Hematopoietic multipotent progenitor cell treated with erythropoietin and hydrocortisone succinate and interleukin-3 and kit ligand, for 8 days (in vitro differentiated cells): ENCODE results near the gene F11R.
"Not testable (repeated sequence)": the region's sequence is repeated elsewhere in the genome, so short reads cannot be mapped to it uniquely, and the experiment has no call there.

Experiments used
- DNase-seq: peaks from one replicate; pipeline ENCODE4 v3.0.0-alpha.2; 2015

Gene F11R

DNA sequence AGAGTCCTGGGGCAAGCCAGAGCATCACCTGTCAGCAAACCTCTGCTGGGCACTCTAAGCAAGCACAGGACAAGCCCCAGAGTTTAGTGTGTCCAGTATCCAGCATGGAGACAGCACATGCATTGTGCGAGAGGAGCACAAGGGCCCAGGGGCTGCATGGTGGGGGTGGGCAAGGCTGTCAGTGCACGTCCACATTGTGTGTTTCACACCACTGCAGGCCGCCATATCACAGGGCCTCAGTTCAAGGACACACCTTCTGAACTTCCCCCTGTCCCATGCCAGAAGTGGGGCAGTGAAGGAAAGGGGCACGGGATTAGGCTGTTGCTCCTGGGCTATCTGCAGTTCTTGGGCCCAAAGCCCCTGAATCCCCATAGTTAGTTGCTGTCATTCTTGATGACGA, 18.6 kb upstream of the F11R start:
- DNase-seq = no peak

DNA sequence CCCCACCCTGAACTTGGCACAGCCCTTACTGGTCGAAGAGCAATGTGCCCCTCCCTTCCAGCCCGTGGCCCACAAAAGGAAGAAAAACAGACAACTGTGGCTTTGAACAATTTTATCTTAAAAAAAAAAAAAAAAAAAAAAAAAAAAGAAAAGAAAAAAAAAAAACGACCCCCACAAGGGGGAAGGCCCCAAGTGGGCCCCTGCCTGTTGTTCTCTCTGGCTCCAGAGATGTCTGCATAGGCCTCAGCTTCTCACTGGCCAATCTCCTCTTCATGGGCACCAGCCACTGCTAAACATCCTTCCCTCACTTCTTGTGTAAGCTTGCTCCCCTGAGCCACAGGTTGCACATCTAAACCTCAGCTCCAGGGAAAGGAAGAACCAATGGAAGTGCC, 18.2 kb upstream of the F11R start:
- no peak for DNase-seq

DNA sequence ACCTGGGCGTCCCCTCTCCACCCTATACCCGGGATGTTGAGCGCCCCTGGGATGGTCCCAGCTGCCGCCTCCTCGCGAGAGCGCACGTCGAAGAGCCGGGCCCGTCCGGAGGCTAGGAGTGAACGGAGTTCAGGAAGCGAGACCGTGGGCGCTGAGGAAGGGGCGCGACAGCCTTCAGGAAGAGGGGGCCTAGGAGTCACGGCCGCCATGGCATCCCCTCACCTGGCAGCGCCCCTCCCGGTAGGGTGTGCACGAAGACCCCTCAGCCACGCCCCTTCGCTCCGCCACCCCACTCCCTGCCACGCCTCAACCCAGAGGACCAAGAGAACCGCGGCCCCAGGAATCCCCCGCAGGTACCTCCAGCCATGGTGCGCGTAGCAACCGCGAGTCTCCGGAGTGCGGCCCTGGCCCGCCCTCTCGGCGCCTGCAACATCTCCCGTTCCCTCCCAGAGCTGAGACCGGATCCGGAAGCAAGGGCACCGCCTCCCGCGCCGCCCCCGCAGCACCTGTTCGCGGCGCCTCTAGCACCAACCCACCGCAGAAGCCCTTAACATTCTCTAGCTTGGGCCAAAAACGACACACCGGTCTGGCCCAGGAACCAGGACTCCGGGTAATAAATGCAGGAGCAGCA, 17.7 kb upstream of the F11R start, which contains the start of gene TSTD1:
Gene TSTD1 (minus strand): TSS at position 442 of the 631 bp plus-strand sequence. CDS start 75 bp downstream, at position 367.
- DNase-seq = peak; percentile 75

DNA sequence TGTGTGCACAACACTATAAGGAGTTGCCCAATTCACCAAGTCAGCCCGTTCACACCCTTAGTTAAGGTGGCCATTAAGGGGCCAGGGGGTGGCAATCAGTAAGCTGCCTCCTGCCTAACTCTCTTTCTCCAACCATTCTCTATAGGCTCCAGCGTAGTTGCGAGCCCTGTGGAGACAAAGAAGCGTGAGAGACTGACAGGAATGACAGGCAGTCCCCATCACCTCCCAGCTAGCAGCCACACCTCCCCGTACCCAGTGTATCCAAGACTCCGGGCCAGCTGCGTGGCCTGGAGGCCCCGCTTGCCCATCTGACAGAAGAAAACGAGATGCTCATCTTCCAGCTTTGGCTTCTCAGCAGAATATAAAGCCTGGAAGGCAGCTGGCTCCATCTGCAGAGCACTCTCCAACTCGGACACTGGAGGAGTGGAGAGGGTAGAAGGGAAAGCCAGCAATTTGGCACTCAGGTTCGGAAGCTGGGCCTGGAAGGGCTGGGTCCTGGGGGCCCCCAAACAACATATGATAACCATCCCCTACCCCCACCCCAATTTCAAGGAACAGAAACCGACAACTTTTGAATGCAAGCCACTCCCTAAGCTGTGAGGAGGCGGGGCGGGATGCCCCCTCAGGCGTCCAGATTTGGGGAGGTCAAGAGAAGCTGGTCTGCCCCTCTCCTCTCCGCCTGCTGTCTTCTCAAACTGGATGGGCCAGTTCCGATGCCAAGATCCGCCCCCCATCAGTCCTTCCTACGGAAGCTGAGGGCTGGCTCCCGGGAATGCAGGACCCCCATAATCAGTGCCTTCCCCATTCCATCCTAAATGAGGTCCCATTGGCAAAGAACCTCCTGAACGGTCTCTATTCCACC, 16.9 kb upstream of the F11R start:
- no peak for DNase-seq

DNA sequence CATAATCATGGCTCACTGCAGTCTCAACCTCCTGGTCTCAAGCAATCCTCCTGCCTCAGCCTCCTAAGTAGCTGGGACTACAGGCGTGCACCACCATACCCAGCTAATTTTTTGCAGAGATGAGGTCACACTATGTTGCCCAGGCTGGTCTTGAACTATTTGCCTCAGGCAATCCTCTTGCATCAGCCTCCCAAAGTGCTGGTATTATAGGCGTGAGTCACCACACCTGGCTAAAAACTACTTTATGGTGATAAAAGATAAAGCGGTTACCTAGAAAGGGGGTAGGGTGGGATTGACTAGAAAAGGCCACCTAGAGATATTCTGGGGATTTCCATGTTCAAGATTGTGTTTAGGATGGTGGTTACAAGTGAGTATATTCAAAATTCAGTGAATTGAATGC, 12.8 kb upstream of the F11R start:
- peak; percentile 27 for DNase-seq

DNA sequence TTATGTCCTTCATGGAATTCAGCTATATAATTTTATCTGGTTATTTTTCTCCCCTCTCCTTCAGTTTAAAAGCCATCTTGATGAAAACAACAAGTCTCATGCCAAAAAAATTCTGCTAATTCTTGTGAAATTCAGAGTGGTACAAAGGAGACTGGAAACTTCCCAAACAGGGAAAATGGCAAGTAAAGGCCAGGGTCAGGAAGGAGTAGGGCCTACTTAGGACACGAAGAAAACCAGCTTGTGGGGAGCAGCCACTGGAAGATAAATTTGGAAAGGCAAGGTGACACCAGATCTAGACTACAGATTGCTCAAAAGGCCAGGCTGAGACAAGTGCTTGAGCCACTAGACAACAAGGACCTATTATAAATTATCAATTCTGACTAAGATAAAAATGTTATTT, 11.5 kb upstream of the F11R start:
- no peak for DNase-seq

DNA sequence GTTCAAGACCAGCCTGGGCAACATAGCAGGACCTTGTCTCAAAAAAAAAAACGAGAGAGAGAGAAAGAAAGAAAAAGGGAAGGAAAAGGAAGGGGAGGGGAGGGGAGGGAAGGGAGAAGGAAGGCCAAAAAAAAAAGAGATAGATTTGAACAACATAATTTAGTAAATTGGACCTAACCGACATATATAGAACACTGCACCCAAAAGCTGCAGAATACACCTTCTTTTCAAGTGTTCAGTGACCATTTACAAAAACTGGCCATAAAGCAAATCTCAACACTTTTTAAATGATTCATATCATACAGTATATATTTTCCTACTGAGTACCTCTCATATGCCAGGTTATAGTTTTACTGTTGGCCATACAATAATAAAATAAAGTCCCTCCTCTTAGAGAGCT, 10.9 kb upstream of the F11R start:
- DNase-seq = no peak

DNA sequence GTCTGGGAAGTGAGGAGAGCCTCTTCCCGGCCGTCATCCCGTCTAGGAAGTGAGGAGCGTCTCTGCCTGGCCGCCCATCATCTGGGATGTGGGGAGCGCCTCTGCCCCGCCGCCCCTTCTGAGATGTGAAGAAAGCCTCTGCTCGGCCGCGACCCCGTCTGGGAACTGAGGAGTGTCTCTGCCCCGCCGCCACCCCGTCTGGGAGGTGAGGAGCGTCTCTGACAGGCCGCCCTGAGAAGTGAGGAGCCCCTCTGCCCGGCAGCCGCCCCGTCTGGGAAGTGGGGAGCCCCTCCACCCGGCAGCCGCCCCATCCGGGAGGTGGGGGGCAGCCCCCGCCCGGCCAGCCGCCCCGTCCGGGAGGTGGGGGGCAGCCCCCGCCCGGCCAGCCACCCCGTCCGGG, 8.5 kb upstream of the F11R start:
- DNase-seq = not testable (repeated sequence)

DNA sequence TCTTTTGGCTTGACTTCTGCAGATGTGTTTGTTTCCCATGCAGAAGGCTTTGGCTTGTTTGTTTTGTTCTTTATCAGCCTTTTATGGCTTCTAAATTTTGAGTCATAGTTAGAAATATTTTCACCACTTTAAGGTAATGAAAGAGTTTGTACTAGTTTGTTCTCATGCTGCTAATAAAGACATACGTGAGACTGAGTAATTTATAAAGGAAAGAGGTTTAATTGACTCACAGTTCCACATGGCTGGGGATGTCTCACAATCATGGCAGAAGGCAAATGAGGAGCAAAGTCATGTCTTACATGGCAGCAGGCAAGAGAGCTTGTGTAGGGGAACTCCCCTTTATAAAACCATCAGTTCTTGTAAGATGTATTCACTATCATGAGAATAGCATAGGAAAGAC, 6.0 kb upstream of the F11R start:
- DNase-seq = not testable (repeated sequence)

DNA sequence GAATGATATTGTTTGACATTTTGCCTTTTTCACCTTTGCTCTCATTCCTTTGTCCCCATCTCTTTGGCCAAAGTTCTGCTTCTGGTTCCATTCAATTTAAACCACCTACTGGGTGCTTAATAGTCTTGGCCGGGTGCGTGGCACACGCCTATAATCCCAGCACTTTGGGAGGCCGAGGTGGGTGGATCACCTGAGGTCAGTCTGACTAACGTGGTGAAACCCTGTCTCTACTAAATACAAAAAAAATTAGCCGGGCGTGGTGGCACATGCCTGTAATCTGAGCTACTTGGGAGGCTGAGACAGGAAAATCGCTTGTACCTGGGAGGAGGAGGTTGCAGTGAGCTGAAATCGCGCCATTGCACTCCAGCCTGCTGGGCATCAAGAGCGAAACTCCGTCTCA, 1.5 kb upstream of the F11R start:
- not testable (repeated sequence) for DNase-seq

DNA sequence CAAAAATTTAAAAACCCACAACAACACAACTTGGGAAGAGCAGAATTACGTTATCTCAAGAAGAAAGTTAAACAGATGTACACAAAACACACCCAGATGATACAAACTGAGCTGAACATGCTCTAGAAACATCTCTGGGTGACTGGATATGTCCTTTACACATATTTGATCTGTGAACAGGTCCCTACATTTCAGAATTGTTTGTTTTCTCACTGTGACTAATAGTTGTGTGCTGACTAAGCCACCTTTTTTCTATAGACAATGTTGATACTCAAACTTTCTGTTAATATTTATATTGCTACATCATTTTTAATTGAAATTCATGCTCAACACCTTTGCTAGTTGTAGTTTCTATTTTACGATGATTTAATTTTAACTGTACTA, 1.0 kb upstream of the F11R start:
- DNase-seq = no peak

DNA sequence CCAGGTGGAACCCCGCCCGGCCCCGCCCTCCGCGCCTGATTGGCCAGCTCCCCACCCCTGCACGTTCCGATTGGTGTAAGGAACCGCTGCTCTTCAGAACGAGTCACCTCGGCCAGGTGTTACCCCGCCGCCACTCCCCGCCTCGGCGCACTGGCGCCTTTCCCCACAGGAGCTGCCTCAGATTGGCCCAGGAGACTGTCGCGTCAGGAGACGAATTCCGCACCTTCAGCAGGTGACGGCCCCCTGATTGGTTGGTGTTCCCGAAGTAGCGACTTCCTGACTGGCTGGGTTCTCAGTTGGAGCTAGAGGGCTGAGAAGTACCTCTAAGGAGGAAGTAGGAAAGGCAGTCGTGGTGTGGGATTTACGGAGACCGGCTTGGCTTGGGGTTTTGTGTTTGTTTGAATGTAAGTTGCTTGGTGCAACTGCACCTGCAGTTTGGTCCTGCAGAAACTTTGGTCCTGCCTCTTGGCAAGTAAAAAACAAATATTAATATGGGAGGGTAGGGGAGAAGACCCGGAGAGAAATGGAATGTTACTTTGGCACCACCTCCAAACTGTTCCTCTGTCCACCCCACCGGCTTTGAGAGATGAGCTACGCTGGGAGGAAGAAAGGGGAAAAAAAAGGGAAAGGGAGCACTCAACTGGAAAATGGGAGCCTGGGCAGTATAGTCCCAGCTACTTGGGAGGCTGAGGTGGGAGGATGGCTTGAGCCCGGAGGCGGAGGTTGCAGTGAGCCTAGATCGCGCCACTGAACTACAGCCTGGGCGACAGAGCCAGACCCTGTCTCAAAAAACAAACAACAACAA, 415 bp upstream of the F11R start:
- peak; percentile 88 for DNase-seq

DNA sequence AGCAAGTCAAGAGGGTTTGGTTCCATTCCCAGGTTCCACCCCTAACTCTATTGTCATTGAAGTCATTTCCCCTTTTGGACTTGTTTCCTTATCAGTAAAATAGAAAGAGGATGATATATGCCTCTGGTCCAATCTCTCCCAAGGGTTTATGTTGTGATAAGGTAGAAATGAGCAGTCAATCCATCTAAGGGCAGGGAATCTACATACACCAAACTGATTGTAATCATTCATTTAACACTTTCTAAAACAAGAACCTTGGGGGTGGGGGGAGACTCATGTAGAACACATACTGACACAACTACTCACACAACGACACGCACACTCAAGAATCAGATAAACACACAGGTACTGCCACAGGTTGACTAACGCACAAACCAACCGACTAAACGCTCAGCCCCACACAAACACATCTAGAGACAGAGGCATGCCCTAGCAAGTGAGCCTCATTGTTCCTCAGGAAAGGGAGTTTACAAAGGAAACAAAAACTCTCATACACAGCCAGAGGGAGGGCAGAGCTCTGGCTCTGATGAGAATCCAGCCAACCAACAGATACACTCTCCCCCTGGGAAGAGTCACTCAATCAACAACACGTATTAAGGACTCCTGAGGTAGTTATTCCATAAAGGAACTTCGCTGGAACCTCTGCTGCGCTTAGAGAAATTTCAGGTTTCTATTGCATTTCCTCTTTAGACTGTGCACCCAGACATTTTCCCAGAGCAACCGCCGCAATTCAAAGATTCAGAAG, 1.0 kb downstream of the F11R start:
- DNase-seq = peak; percentile 30

DNA sequence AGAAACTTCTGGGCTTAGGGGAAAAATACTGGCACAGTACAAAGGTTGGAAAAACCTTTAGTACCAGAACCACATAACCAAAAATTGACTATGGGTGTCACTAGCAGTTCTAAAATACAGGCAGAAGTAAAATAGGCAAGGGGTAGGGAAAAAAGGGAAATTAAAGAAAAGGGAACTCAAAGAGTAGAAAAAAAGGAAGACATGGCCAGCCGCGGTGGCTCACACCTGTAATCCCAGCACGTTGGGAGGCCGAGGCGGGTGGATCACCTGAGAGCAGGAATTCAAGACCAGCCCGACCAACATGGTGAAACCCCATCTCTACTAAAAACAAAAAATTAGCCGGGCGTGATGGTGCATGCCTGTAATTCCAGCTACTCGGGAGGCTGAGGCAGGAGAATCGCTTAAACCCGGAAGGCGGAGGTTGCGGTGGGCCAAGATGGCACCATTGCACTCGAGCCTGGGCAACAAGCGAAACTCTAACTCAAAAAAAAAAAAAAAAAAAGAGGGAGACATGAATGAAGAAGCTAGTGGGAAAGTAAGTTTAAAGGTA, 1.8 kb downstream of the F11R start:
- DNase-seq = not testable (repeated sequence)

DNA sequence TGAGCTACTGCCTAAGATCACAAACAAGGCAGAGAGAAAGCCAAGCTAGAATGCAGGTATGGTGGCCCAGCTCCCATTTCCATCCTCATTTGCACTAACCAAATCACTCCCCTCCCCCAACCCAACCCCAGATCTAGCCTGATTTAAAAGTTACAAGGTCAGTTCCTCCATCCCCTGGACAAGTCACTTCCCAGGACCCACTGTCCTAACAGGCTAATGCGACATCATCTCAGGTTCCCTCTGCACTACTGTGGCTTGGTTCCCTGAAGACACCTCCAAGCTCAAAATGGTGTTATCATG, 2.4 kb downstream of the F11R start:
- DNase-seq = no peak

DNA sequence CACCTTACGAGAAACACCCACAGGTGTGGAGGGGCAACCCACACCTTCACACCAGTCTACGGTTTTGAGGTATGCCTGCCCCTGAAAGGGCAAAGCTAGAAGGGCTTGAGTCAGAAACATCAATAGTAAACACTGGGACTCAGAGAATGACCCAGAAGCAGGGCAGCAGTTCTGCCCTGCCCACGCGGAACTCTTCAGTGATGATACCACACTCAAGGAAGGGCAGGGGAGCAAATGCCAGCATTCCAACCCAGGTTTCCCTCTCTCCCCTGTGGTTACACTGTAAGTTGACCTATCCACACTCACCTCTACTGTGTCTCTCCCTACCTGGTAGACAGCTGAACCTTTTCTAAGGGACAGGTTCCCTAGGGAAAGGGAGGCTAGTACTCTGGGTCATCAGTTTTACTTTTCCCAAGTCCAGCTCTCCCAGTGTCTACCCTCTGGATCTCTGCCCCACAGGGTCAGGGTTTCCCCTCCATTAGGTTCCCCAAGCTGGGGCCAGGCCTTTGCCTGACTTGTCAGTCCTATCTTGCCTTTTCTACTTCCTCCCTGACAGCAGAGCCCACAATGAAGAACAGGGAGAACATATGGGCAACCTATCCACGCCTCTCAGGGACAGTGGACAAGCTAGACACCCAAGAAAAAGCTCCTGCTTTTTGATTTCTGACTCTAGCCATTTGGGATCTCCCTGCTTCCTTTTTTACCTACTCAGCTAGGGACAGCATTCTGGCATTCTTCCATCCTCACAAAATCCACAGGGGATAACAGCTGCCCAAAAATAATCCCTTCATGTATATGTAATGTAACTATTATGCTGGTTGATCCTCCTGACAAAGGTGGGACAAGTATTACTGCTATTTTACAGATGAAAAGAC, 3.0 kb downstream of the F11R start:
- DNase-seq = no peak

DNA sequence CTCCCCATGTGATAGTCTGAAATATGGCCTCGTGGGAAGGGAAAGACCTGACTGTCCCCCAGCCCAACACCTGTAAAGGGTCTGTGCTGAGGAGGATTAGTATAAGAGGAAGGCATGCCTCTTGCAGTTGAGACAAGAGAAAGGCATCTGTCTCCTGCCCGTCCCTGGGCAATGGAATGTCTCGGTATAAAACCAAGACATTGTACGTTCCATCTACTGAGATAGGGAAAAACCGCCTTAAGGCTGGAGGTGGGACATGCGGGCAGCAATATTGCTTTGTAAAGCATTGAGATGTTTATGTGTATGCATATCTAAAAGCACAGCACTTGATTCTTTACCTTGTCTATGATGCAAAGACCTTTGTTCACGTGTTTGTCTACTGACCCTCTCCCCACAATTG, 3.8 kb downstream of the F11R start:
- not testable (repeated sequence) for DNase-seq

DNA sequence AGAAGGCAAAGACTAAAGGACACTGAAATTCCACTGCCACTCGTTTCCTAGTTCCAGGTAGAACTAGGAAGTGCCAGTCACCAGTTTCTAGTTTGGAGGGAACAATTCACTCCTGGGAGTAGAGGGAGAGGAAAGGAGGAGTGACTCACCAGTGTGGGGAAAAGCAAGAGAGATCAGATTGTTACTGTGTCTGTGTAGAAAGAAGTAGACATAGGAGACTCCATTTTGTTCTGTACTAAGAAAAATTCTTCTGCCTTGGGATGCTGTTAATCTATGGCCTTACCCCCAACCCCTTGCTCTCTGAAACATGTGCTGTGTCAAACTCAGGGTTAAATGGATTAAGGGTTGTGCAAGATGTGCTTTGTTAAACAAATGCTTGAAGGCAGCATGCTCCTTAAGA, 4.3 kb downstream of the F11R start:
- DNase-seq = not testable (repeated sequence)

DNA sequence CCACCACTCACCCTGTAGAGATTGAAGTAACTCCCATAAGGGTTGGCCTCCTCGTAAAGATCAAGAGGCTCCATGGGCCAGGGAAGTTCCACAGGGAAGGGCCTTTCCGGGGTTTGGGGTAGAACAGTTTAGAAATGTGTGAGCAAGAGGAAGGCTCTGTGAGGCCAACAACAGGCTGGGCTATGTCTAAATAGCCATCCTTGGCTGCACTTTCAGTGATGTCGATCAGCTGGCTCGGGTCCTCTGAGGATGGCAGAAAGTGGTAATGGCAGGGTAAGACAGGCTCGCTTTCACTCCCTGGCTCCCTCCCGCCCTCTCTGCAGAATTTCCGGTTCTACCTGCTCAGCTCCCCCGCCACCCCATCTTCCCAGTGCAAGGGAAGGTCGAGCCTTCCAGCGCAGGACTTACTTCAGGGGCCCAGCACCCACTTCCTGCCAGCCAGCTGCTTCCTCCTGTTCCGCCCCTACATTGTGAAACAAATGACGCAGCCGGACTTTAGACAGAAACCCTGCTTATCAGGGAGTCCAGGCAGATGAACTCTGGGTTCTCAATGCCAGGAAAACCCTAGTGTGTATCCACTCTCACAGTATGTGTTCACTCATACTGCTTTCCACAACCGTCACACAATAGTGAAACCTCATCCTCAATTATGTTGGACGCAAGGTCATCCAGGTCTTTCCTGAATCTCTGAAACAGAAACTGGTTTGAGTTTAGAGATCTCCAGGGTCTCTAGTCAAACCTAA, 7.3 kb downstream of the F11R start:
- peak; percentile 95 for DNase-seq

DNA sequence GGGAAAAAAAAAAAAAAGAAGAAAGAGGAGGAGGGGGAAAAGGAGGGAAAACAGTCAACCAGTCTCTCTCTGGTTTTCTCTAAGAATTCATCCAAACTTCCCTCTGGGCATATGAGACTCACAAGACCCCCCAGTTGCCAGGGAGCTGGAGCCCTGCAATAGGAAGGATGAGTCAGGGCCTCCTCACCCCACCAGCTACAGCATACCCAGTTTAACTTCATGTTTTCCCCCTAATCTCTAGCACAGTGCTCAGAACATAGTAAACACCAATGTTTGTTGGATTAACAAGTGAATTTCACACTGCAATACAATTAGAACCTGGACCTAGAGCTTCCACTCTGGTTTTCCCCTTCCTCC, 7.8 kb downstream of the F11R start:
- peak; percentile 21 for DNase-seq

DNA sequence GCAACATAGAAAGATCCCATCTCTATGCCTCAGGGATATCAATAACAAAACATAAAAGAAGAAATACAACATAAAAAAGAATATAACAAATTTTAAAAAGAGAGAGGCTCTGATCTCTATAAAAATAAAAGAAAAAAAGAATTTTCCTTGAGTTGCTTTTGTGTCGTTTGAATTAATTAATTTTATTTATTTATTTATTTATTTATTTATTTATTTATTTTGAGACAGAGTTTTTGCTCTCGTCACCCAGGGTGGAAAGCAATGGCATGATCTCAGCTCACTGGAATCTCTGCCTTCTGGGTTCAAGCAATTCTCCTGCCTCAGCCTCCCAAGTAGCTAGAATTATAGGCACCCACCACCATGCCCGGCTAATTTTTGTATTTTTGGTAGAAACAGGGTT, 8.5 kb downstream of the F11R start:
- DNase-seq = no peak
